GM12891 (cell line): Measurements from ENCODE around the gene VPS52.

Source experiments
- DNase-seq: peaks from one replicate; pipeline ENCODE4 v3.0.0; 2011; ENCODE audit warnings: low spot score; ENCODE audit not compliant: insufficient read length
- FAIRE-seq: peaks from 2 replicates; lab custom pipeline; 2011; peaks lifted over from hg19 to GRCh38; lab: Jason Lieb, UNC
- PAX5 ChIP-seq: IDR thresholded peaks from 2 replicates; pipeline ENCODE4 v1.6.1; 2011; ENCODE audit warnings: low read length, moderate library complexity, mild to moderate bottlenecking; ENCODE audit not compliant: insufficient read depth, severe bottlenecking
- POLR2A ChIP-seq: IDR thresholded peaks from 2 replicates; pipeline ENCODE4 v1.6.1; 2011; ENCODE audit warnings: low read depth, low read length, control low read depth
- POLR2AphosphoS5 ChIP-seq: IDR thresholded peaks from 2 replicates; pipeline ENCODE4 v1.6.1; 2011; ENCODE audit warnings: low read depth, low read length, control low read depth
- POU2F2 ChIP-seq: IDR thresholded peaks from 2 replicates; pipeline ENCODE4 v1.6.1; 2011; ENCODE audit warnings: low read depth, mild to moderate bottlenecking, control low read depth, low read length, moderate library complexity
- SPI1 ChIP-seq: IDR thresholded peaks from 2 replicates; pipeline ENCODE4 v1.6.1; 2011; ENCODE audit warnings: low read depth, low read length, control low read depth
- TAF1 ChIP-seq: IDR thresholded peaks from 2 replicates; pipeline ENCODE4 v1.6.1; 2011; ENCODE audit warnings: low read depth, low read length, control low read depth

The VPS52 gene

DNA sequence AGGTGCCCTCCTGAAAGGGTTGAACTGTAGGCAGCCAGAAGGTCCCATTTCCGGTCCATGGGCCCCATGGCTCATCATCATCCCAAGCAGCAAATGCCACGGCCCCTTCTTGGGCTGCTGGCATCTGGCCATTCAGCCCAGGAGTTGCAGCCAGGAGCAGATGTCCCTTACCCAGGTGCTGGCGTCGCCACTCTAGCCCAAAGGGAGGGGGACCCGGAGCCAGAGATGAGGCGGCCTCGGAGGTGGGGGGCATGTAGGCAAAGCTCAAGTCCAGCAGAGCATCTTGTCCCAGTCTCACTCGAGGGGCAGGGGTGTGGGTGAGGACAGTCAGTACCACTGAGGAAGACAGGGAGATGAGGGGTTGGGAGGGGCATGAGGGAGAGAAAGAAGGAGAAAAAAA, 33.4 kb upstream of the VPS52 start:
- TF ChIP-seq POLR2AphosphoS5 (0 out of 2 replicates have a peak, but pooled peaks have one; percentile 4), POLR2A (no peak), POU2F2 (no peak), TAF1 (no peak), PAX5 (no peak), SPI1 (no peak)
- FAIRE-seq = no peak

DNA sequence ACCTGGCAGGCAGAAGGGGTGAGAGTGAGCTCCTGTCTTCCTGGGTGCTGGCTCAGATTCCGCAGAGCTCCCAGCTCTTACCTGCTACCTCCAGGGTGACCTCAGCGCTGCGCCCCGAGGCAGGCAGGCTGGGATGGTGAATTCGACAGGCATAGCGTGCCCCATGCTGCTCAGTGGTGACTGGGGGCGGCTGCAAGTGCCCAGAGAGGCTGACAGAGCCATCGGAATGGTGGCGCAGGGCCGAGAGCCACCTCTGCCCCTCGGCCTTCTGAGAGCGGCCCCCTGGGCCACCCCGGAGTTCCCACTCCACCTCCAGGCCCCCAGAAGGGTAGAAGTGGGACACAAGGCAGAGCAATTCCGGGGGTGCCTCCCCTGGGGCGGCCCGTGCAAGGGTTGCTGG, 32.5 kb upstream of the VPS52 start:
- no peak for TF ChIP-seq TAF1
- TF ChIP-seq PAX5 = no peak
- TF ChIP-seq POU2F2 = no peak
- DNase-seq = no peak
- no peak for FAIRE-seq

More for the DNA sequence above, 33.4 kb upstream of the VPS52 start:
- no peak for DNase-seq

DNA sequence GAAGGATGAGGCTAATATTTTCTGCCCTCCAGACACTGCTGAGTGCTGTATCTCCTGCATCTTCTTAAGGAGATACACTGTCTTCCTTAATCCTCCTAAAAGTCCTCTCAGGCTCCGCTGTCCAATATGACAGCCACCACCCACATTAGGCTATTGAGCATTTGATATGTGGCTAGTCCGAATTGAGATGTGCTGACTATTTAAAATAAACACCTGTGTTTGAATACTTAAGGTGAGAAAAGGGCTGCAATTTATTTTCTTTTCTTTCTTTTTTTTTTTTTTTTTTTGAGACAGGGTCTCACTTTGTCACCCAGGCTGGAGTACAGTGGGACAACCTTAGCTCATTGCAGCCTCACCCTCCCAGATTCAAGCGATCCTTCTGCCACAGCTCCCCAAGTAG, 30.2 kb upstream of the VPS52 start:
- DNase-seq (no peak), FAIRE-seq (no peak)

DNA sequence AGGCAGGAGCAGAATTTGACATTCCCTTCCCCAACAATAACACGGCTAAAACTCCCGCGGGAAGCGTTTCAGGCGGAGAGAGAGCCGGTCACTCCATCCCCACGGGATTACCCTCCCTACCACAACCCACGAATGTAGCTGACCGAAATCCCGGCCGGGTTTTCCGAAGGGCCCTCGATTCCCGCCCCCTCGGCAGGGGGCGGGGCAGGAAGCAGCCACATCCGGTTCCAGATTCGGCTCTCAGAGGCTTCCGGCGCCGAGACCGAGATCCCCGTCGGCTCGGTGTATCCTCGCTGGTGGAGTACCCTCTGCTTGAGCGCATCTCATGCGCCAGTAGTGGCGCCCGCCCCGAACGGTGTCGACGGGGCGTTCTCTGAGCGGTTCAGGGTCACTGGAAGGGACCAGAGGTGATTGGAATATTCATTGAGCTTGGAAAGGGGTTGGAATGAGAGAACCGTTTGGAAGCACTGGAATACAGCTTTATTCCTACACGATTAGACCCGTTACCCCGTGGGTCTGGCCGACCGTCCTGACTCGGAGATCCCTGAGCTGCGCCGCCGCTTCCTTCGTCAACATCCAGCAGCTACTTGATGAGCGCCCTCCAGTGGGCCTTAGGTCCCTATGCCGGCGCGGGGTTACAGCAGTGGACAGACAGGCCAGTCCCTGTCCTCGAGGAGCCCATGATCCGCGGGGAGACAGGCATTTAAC, 27.7 kb upstream of the VPS52 start:
- TF ChIP-seq SPI1 (no peak), POU2F2 (peak; percentile 59), POLR2A (peak; percentile 82), POLR2AphosphoS5 (peak; percentile 75; the same call in 1 of the 2 replicates), PAX5 (no peak), TAF1 (peak; percentile 50)
- DNase-seq (peak; percentile 89), FAIRE-seq (peak; percentile 76)

More for the DNA sequence above, 30.2 kb upstream of the VPS52 start:
- TF ChIP-seq TAF1 (no peak), POLR2A (no peak), POLR2AphosphoS5 (no peak), SPI1 (no peak)

DNA sequence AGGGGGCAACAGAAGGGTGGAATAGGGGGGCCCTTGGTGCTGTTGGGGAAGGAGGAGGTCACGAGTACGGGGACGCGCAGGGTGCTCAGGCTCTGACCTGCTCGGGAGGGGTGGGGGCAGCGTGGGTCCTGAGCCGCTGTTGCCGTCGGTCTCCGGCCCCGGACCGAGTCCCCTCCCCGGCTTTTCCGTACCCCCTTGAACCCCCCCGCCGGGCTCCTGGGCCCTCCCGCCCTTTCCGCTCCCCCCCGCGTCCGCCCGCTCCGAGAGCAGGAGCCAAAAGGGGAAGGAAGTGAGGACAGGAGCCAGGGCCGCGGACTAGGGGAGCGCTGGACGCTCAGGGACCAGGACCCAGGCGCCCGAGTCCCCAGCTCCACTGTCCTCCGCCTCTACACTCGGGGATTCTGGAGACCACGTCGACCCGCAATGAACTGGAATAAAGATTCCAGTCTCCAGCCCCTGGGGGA, 27.1 kb upstream of the VPS52 start, which contains the start of gene RGL2:
TSS of gene RGL2 (minus strand) at position 170 of the 464 bp plus-strand sequence. CDS start 332 bp downstream, outside the sequence.
- no peak for FAIRE-seq
- no peak; the same call in 1 of the 2 replicates for TF ChIP-seq POLR2A
- peak; percentile 49 for TF ChIP-seq SPI1
- peak; percentile 62 for DNase-seq

DNA sequence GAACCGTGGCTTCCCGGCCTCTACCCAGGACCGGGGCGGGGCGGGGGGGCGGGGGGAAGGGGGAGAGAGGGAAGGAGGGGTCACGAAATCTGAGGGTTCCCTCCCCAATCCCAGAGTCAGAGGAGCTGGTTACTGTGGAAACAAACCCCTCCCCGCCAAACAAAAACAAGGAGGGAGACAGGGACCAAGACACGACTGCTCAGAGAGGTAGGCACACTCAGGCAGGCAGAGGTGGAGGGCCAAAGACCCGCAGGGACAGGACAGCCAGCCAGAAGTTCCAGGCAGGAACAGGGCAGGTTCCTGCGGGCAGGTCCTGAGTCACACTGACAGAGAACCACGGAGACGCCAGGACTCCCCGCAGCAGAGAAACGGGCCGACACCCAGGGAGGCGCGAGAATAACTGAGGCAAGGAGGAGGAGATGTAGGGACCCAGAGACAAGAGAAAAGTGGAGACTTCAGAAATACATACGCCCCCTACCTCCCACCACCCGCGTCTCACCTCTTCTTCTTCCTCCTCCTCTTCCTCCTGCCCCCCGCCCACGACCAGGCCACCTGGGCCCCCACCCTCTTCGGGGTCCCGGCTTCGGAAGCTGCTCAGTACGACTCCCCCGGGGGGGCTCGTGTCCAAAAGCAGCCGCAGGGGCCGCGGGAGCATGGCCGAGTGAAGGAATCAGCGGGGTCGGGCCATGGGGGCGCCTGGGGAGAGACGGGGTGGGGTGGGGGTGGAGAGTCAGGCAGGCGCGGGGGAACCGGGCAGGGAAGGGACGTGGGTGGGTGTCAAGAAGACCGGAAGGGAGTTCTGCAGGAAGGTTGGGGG, 26.5 kb upstream of the VPS52 start:
- no peak for TF ChIP-seq POLR2A
- 0 out of 2 replicates have a peak, but pooled peaks have one; percentile 50 for TF ChIP-seq POLR2AphosphoS5
- no peak for TF ChIP-seq SPI1
- DNase-seq = peak; percentile 81
- FAIRE-seq = peak; percentile 35

DNA sequence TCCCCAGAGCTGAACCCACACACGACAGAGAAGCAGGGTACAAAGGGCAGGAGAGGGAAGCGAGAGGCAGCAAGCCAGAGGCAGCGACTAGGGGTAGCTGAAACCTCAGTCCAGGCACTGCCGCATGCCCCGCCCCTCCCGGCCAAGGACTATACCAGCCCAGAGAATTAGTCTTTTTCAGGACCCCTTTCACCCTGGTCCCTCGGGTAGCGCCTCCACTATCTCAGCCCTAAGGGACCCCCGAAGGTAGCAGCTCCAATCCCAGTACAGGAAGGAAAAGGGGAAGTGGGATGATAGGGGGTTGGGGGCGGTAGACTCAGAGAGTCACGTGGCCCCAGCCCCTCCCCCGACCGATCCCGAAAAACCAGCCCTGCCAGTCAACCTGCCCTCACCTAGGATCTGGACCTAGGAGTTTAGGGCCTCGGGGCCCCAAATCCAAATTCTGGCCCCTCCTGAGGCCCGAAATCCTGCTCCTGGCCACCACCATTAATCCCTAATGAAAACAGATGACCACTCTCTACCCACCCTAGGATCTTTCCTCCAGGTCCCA, 25.8 kb upstream of the VPS52 start:
- TF ChIP-seq PAX5 (no peak), SPI1 (peak; percentile 95)
- FAIRE-seq = peak; percentile 31
- DNase-seq = peak; percentile 56

DNA sequence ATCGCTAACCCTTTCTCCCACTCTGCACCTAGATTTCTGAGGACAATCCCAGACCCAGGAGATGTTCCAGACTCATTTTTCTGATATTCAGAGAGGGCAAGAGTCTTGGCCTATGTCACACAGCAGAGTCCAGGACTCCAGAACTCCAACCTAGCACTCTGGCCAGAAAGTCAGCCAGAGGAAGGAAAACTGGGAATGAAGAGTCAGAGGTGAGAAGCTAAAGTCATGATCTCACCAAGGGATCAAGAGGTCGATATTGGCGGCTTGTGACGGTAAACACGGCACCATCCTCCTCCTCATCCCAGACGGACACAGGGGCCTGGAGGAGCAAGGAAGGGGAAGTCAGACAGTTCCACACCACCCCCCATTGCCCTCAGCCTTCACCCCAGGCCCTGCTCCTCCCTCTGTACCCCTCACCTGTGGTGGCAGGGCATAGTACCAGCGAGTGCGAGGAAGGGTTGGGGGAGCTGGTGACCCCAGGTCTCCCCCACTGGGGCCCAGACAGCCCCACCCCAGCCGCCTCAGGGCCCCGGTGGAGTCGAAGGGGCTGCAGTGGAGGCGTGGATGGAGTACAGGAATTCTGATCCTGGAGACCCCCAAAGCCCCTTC, 25.2 kb upstream of the VPS52 start:
- DNase-seq (no peak), FAIRE-seq (no peak)
- TF ChIP-seq POU2F2 = no peak
- no peak for TF ChIP-seq POLR2AphosphoS5
- TF ChIP-seq PAX5 = no peak
- TF ChIP-seq SPI1 = no peak
- no peak for TF ChIP-seq POLR2A
- TF ChIP-seq TAF1 = no peak

DNA sequence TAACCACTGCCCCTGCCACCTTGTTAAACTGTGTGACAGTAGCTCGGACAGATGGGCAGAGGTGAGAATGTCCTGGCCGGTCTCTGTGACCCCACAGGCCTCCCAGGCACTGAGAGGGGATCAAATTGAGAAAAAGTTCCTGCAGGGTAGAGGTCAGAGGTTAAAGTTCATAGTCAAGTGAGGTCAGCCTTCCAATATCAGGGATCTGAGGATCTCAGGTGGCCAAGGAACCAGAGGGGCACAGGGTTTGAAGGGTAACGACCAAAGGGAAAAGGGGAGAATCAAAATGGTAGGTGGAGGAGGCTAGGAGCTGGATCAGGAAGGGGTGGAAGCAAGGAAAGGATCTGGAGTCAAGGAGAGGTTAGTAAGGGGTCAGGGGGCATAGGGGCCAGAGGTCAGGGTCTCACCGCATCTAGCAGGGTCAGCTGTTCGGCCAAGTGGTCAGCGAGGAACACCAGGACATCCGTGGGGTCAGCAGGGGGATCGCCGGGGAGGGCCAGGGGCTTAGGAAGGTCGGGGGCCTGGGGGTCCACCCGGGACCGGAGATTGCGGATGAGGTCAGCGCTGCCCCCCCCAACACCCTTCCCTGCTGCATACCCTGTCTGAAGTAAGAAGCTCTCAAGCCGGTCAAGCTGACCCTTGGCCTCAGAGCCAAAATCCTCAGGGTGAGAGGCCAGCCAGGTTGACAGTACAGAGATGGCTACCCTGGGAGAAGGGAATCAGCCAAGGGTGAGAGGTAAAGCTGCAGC, 24.1 kb upstream of the VPS52 start:
- TF ChIP-seq PAX5 = no peak
- FAIRE-seq (no peak), DNase-seq (no peak)

DNA sequence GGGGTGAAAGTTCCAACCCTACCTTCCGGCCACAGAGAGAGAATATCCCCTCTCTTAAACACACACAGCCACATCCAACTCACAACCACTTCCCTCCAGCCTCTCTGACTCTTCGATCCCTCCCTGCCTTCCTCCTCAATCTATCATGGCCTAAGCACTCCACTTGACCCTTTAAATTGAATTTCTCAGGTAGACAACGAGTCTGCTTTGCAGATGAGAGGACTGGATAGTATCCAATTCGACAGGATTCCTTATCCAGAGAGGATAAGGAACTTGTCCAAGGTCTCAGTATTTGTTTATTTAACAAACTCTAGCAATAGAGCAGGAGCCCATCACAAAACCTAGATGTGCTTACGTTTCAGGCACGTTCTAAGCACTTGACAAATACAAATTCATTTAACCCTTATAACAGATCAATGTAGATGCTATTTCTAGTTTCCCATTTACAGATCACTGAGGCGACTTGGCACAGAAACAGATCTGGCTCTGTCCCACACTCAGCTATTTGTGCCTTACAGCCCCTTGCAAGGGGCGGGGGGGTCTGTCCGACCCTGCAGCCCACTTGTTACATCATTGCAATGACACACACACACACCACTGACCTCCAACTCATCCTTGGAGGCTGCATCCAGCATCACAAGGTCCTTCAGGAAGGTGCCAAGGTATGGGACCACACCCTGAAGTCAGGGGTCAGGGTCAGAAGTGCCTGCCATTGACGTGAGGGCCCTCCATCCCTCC, 22.6 kb upstream of the VPS52 start:
- TF ChIP-seq SPI1 = no peak
- no peak for TF ChIP-seq POU2F2
- TF ChIP-seq POLR2AphosphoS5 = no peak
- no peak for TF ChIP-seq POLR2A
- TF ChIP-seq TAF1 = no peak
- no peak for TF ChIP-seq PAX5
- FAIRE-seq = no peak
- no peak for DNase-seq
